ENCODE measurements around the gene SEPTIN3. TPM values are rescaled to one million over a fixed set of nuclear protein-coding genes. Genes with fewer than 3 reads are reported as not detected.

The SEPTIN3 gene
- total and polyA plus RNA-seq, 2 donors (not counting 1 experiment from before 2014, with no cell fraction given), result 0.05 to 0.33 TPM

DNA sequence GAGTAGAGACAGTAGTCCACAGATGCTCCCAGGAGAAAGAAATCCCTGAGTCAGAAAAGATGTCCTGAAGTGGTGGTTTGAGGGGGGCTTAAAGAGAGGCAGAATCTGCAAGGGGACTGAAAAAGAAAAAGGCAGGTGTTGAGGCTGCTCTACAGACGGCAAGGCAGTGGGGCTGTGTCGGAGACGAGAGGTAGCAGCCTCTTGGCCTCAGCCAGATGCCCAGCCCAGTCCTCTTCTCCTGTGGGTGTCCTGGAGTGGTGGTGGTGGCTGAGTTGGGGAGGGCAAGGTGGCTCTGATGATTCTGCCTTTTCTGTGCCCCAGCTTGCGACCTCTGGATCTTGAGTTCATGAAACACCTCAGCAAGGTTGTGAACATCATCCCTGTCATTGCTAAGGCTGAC is 20.0 kb downstream of the SEPTIN3 start:
- Histone ChIP-seq H3K4me2 (ENCODE audit: extremely low read depth, insufficient read depth, low read length) (no peak overlapping the region), H2AFZ (ENCODE audit: low read length) (no peak overlapping the region), H3K4me3 (replicated peaks in 1 of 4; ENCODE audit: control extremely low read depth in 1 of 4, insufficient read depth in 1 of 4, low read depth in 3 of 4, low read length in 4 of 4) (no peak overlapping the region), H3K27ac (ENCODE audit: insufficient read depth, low read length) (no peak overlapping the region), H3K4me1 (ENCODE audit: control insufficient read depth, extremely low read depth, insufficient read depth, low read length) (no peaks in the 10 kb centered on the region), H3K9ac (ENCODE audit: insufficient read depth, low read length) (no peak overlapping the region), H3K9me3 (ENCODE audit: control insufficient read depth, insufficient read depth, low read depth, low read length) (no peaks in the 10 kb centered on the region), H3K27me3 (ENCODE audit: control insufficient read depth, insufficient read depth, low read length) (peaks cover 8% of the 10 kb centered on the region), H4K20me1 (ENCODE audit: control insufficient read depth, extremely low read depth, insufficient read depth, low read length) (no peaks in the 10 kb centered on the region), H3K79me2 (ENCODE audit: control insufficient read depth, insufficient read depth, low read length) (no peaks in the 10 kb centered on the region), H3K36me3 (ENCODE audit: control insufficient read depth, insufficient read depth, low read length) (no peaks in the 10 kb centered on the region)
- TF ChIP-seq, protein P1, sequence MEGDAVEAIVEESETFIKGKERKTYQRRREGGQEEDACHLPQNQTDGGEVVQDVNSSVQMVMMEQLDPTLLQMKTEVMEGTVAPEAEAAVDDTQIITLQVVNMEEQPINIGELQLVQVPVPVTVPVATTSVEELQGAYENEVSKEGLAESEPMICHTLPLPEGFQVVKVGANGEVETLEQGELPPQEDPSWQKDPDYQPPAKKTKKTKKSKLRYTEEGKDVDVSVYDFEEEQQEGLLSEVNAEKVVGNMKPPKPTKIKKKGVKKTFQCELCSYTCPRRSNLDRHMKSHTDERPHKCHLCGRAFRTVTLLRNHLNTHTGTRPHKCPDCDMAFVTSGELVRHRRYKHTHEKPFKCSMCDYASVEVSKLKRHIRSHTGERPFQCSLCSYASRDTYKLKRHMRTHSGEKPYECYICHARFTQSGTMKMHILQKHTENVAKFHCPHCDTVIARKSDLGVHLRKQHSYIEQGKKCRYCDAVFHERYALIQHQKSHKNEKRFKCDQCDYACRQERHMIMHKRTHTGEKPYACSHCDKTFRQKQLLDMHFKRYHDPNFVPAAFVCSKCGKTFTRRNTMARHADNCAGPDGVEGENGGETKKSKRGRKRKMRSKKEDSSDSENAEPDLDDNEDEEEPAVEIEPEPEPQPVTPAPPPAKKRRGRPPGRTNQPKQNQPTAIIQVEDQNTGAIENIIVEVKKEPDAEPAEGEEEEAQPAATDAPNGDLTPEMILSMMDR (conservative IDR thresholded peaks at IDR 0.05 in 1 of 2, IDR thresholded peaks at IDR 0.05 in 1 of 2; ENCODE audit: low read depth in 1 of 2, low read length in 2 of 2), result no peak
- no peak for TF ChIP-seq EZH2 (IDR thresholded peaks at IDR 0.05; ENCODE audit: low read length, missing control alignments)
- DNase-seq (ENCODE audit: low read depth in 2 of 2), result no peak

DNA sequence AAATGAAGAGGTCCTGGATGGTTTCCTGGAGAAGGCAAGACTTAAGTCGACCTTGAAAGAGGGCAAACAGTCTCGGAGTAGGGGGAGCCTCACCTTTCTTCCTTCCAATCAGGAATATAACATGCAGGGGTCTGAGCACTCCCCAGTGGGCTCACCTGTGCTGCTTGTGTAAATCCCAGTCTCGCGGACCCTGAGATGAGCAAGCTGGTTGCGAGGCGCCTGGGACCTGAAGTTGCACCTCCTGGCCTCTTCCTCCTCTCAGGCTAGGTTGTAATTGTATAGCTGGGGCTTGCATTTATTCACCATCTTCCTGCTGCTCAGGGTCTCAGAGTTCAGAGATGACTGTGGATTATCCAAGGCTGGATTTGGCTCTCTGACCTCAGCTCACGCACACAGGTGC is 21.9 kb downstream of the SEPTIN3 start:
- Histone ChIP-seq H4K20me1 (ENCODE audit: control insufficient read depth, extremely low read depth, insufficient read depth, low read length) (no peaks in the 10 kb centered on the region), H3K4me2 (ENCODE audit: extremely low read depth, insufficient read depth, low read length) (no peak overlapping the region), H3K79me2 (ENCODE audit: control insufficient read depth, insufficient read depth, low read length) (no peaks in the 10 kb centered on the region), H3K9me3 (ENCODE audit: control insufficient read depth, insufficient read depth, low read depth, low read length) (no peaks in the 10 kb centered on the region), H3K4me3 (replicated peaks in 1 of 4; ENCODE audit: control extremely low read depth in 1 of 4, insufficient read depth in 1 of 4, low read depth in 3 of 4, low read length in 4 of 4) (no peak overlapping the region), H3K27me3 (ENCODE audit: control insufficient read depth, insufficient read depth, low read length) (peaks cover 6% of the 10 kb centered on the region), H2AFZ (ENCODE audit: low read length) (no peak overlapping the region), H3K27ac (ENCODE audit: insufficient read depth, low read length) (no peak overlapping the region), H3K9ac (ENCODE audit: insufficient read depth, low read length) (no peak overlapping the region), H3K36me3 (ENCODE audit: control insufficient read depth, insufficient read depth, low read length) (no peaks in the 10 kb centered on the region), H3K4me1 (ENCODE audit: control insufficient read depth, extremely low read depth, insufficient read depth, low read length) (no peaks in the 10 kb centered on the region)
- TF ChIP-seq EZH2 (IDR thresholded peaks at IDR 0.05; ENCODE audit: low read length, missing control alignments), result no peak
- TF ChIP-seq, protein P1 (conservative IDR thresholded peaks at IDR 0.05 in 1 of 2, IDR thresholded peaks at IDR 0.05 in 1 of 2; ENCODE audit: low read depth in 1 of 2, low read length in 2 of 2), result no peak
- DNase-seq (ENCODE audit: low read depth in 2 of 2), result no peak

DNA sequence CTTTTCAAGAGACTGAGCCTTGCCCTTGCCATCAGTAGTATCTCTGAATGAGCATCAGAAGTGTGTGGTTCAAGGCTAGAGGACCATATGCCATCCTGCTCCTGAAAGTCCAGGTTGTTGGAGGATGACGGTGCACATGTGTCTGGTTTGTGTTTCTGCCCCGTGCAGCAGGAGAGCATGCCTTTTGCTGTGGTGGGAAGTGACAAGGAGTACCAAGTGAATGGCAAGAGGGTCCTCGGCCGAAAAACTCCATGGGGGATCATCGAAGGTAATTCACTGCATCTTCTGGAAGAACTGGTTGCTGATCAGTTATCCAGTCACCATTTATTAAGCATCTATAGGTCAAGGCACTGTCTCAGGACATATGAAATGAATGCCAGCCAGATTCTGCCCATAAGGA is 23.3 kb downstream of the SEPTIN3 start:
- TF ChIP-seq, protein P1 (conservative IDR thresholded peaks at IDR 0.05 in 1 of 2, IDR thresholded peaks at IDR 0.05 in 1 of 2; ENCODE audit: low read depth in 1 of 2, low read length in 2 of 2), result no peak
- TF ChIP-seq EZH2 (IDR thresholded peaks at IDR 0.05; ENCODE audit: low read length, missing control alignments), result no peak
- H3K9ac ChIP-seq (ENCODE audit: insufficient read depth, low read length), result no peak overlapping the region

More for the DNA sequence above, 23.3 kb downstream of the SEPTIN3 start:
- Histone ChIP-seq H3K4me2 (ENCODE audit: extremely low read depth, insufficient read depth, low read length) (no peak overlapping the region), H2AFZ (ENCODE audit: low read length) (no peak overlapping the region), H3K9me3 (ENCODE audit: control insufficient read depth, insufficient read depth, low read depth, low read length) (no peaks in the 10 kb centered on the region), H3K27ac (ENCODE audit: insufficient read depth, low read length) (no peak overlapping the region), H3K36me3 (ENCODE audit: control insufficient read depth, insufficient read depth, low read length) (no peaks in the 10 kb centered on the region), H3K27me3 (ENCODE audit: control insufficient read depth, insufficient read depth, low read length) (peaks cover 10% of the 10 kb centered on the region), H3K79me2 (ENCODE audit: control insufficient read depth, insufficient read depth, low read length) (no peaks in the 10 kb centered on the region), H4K20me1 (ENCODE audit: control insufficient read depth, extremely low read depth, insufficient read depth, low read length) (no peaks in the 10 kb centered on the region), H3K4me1 (ENCODE audit: control insufficient read depth, extremely low read depth, insufficient read depth, low read length) (no peaks in the 10 kb centered on the region), H3K4me3 (replicated peaks in 1 of 4; ENCODE audit: control extremely low read depth in 1 of 4, insufficient read depth in 1 of 4, low read depth in 3 of 4, low read length in 4 of 4) (no peak overlapping the region)
- no peak for DNase-seq (ENCODE audit: low read depth in 2 of 2)
